ES-I3 (cell line): ENCODE results near the gene PRKCZ.
"Not testable (repeated sequence)": the region's sequence is repeated elsewhere in the genome, so short reads cannot be mapped to it uniquely, and the experiment has no call there.

Experiments used
- H3K36me3 ChIP-seq: 2 replicates; pipeline ENCODE4 v1.6.1; 2013; ENCODE audit warnings: mild to moderate bottlenecking, low read length, control low read depth, moderate library complexity; ENCODE audit not compliant: insufficient read depth
- H3K4me1 ChIP-seq: 2 replicates; pipeline ENCODE4 v1.6.1; 2013; ENCODE audit warnings: mild to moderate bottlenecking, control low read depth, low read length; ENCODE audit not compliant: insufficient read depth
- H3K9ac ChIP-seq: 2 replicates; pipeline ENCODE4 v1.6.1; 2013; ENCODE audit warnings: low read depth, mild to moderate bottlenecking, low read length, moderate library complexity
- H3K9me3 ChIP-seq: 2 replicates; pipeline ENCODE4 v1.6.1; 2013; ENCODE audit warnings: mild to moderate bottlenecking, low read length, moderate library complexity; ENCODE audit not compliant: control insufficient read depth, insufficient read depth

The PRKCZ gene

DNA sequence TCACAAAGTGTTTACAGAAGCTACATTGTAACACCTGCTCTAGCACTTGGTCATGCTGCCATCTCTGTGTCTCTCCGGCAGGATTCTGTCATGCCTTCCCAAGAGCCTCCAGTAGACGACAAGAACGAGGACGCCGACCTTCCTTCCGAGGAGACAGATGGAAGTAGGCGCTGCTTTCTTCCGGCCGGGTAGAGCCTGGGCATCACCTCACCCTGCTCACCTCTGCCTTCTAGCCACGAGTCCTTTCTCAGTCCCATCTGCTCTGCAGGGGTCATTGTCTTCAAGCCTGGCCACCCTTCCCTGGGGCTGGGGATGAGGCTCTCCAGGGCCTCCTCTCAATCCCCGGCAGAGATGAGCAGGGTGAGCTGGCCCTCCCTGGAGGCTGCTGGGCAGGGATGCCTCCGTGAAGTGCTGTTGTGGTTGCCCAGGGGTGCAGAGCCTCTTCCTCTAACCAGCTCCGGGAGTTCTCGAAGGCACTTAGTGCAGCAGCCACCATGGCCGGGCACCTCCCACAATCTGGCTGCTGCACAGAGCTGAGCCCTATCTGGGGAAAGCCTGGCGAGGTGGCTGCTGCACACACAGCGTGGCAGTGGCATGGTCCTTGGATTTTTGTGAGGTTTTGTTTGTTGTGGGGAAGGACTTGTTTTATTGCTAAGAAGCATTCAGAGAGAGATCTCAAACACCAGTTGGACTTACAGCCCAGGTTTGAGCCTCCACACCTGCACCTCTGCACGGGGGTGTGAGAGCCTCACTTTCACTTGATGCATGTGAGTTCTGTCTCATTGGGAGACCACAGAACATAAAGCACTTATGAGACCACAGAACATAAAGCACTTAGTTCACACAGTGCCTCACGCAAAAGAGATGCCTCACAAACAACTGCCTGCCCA is 96.0 kb downstream of the PRKCZ start:
- H3K9ac ChIP-seq = no peak overlapping the region
- H3K9me3 ChIP-seq = no peaks in the 10 kb centered on the region
- H3K36me3 ChIP-seq = peaks cover 7% of the 10 kb centered on the region
- H3K4me1 ChIP-seq = no peaks in the 10 kb centered on the region

DNA sequence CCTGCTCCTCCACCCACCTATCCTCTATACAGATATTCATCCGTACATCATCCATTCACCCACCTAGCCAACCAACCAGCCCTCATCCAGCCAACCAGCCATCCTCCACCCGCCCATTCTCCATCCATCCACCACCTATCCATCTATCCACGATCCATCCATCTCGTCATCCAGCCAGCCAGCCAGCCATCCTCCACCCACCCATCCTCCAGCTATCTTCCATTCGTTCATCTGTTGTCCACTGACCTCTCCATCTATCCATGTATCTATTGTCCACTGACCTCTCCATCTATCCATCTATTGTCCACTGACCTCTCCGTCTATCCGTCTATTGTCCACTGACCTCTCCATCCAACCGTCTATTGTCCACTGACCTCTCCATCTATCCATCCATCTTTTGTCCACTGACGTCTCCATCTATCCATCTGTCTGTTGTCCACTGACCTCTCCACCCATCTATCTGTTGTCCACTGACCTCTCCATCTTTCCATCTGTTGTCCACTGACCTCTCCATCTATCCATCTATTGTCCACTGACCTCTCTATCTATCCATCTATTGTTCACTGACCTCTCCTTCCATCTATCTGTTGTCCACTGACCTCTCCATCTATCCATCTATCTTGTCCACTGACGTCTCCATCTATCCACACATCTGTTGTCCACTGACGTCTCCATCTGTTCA is 96.8 kb downstream of the PRKCZ start:
- no peaks in the 10 kb centered on the region for H3K9me3 ChIP-seq
- H3K4me1 ChIP-seq = no peaks in the 10 kb centered on the region
- H3K9ac ChIP-seq = no peak overlapping the region
- peaks cover 7% of the 10 kb centered on the region for H3K36me3 ChIP-seq

GRCh38 chr1:2147869-2148268 is 97.7 kb downstream of the PRKCZ start:
- not testable (repeated sequence) for H3K9me3 ChIP-seq, H3K9ac ChIP-seq, H3K36me3 ChIP-seq, H3K4me1 ChIP-seq

DNA sequence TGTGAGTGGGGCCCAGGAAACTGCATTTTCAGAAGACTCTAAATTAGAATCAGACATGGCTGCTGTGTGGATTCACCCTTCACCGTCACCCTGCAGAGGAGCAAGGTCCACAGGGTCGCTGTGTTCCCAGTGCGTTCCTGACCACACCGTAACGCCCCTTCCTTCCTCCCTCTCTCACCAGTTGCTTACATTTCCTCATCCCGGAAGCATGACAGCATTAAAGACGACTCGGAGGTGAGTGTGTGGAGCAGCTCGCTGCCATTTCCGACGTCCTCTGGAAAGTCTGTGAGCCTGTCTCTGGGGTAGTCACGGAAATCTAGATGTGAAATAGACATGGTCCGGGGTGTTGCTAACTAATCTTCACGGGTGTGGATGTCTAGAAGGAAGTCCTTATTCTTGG is 98.5 kb downstream of the PRKCZ start:
- no peak overlapping the region for H3K9ac ChIP-seq
- no peaks in the 10 kb centered on the region for H3K4me1 ChIP-seq
- no peaks in the 10 kb centered on the region for H3K9me3 ChIP-seq
- peaks cover 7% of the 10 kb centered on the region for H3K36me3 ChIP-seq

DNA sequence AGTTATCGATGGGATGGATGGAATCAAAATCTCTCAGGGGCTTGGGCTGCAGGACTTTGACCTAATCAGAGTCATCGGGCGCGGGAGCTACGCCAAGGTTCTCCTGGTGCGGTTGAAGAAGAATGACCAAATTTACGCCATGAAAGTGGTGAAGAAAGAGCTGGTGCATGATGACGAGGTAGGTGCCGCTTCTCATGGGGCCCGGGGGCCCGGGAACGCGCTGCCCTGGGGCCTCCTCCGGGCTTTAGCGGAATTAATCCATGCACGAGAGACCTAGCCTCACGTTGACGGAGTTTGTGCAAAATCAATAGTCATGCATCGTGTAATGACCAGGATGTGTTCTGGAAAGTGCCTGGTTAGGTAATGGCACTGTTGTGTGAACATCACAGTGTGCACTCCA is 100.6 kb downstream of the PRKCZ start:
- Histone ChIP-seq H3K36me3 (peaks cover 7% of the 10 kb centered on the region), H3K9ac (no peak overlapping the region), H3K9me3 (no peaks in the 10 kb centered on the region), H3K4me1 (no peaks in the 10 kb centered on the region)

GRCh38 chr1:2151252-2151651 is 101.0 kb downstream of the PRKCZ start:
- no peaks in the 10 kb centered on the region for H3K9me3 ChIP-seq
- H3K9ac ChIP-seq = no peak overlapping the region
- H3K4me1 ChIP-seq = no peaks in the 10 kb centered on the region
- peaks cover 7% of the 10 kb centered on the region; the same call in 1 of the 2 replicates for H3K36me3 ChIP-seq

DNA sequence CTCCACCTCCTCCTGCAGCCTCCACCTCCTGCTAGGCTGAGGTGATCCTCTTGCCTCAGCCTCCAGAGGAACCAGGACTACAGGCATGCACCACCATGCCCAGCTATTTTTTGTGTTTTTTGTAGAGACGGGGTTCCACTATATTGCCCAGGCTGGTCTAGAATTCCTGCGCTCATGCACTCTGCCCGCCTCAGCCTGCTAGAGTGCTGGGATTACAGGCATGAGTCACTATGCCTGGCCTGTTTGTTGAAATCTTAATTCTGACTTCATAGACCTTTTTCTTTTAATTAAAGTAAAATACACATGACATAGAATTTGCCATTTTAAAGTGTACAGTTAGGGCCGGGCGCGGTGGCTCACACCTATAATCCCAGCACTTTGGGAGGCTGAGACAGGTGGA is 101.7 kb downstream of the PRKCZ start:
- Histone ChIP-seq H3K4me1 (no peaks in the 10 kb centered on the region), H3K9me3 (no peaks in the 10 kb centered on the region), H3K9ac (no peak overlapping the region), H3K36me3 (peaks cover 7% of the 10 kb centered on the region; the same call in 1 of the 2 replicates)

- H3K4me1 ChIP-seq = no peaks in the 10 kb centered on the region
- peaks cover 7% of the 10 kb centered on the region; the same call in 1 of the 2 replicates for H3K36me3 ChIP-seq
- no peaks in the 10 kb centered on the region for H3K9me3 ChIP-seq
These were observed 102.7 kb downstream of the PRKCZ start for GRCh38 chr1:2152954-2153353.

DNA sequence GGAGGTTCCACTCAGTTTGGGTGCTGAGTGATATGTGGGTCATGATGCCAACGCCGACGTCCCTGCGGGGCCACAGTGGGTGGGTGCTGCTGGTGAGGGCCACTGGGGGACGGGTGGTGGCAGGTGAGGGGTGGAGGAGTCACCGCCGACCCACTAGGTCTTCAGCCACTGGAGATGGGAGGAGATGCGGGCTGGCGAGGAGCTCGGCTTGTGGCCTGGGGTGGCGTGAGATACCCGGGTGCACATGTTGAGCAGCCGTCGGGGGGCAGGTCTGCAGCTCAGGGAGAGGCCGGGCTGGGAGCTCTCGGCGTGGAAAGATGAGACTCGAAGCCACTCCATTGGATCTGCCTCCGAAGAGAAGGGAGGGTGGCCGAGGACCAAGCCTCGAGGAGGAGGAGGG is 103.8 kb downstream of the PRKCZ start:
- Histone ChIP-seq H3K36me3 (no peaks in the 10 kb centered on the region; the same call in 1 of the 2 replicates), H3K9me3 (no peaks in the 10 kb centered on the region), H3K9ac (no peak overlapping the region), H3K4me1 (no peaks in the 10 kb centered on the region)

More at GRCh38 chr1:2152954-2153353, 102.7 kb downstream of the PRKCZ start:
- no peak overlapping the region for H3K9ac ChIP-seq

DNA sequence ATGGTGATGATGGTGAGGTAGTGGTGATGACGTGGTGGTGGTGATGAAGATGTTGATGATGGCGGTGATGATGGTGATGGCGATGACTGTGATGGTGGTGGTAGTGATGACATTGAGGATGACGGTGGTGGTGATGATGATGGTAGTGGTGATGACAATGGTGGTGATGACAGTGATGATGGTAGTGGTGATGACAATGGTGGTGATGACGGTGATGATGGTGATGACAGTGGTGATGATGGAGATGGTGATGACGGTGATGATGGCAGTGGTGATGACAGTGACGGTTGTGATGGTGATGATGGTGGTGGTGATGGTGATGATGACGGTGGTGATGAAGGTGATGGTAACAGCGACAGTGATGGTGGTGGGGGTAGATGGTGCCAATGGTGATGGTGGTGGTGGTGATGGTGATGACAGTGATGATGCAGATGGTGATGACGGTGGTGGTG is 105.0 kb downstream of the PRKCZ start:
- no peak overlapping the region for H3K9ac ChIP-seq
- H3K36me3 ChIP-seq = no peaks in the 10 kb centered on the region; the same call in 1 of the 2 replicates
- H3K4me1 ChIP-seq = no peaks in the 10 kb centered on the region
- no peaks in the 10 kb centered on the region for H3K9me3 ChIP-seq

- no peaks in the 10 kb centered on the region for H3K9me3 ChIP-seq
- H3K4me1 ChIP-seq = no peaks in the 10 kb centered on the region
- H3K36me3 ChIP-seq = no peaks in the 10 kb centered on the region; the same call in 1 of the 2 replicates
- no peak overlapping the region for H3K9ac ChIP-seq
These were observed 105.6 kb downstream of the PRKCZ start for GRCh38 chr1:2155788-2156187.

DNA sequence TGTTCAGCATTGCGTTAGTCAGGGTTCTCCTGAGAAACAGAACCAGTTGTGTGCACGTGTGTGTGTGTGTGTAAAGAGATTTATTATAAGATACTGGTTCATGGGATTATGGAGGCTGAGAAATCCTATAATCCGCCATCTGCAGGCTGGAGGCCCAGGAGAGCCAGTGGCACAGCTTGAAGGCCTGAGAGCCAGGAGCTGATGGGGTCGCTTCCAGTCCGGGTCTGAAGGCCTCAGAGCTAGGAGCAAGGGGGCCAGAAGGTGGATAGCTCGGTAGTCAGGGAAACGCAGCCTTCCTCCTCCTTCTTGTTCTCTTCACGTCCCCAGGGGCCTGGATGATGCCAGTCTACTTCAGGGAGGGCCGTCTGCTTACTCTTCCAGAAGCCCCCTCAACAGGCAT is 106.7 kb downstream of the PRKCZ start:
- H3K9me3 ChIP-seq = no peaks in the 10 kb centered on the region
- H3K4me1 ChIP-seq = no peaks in the 10 kb centered on the region
- H3K9ac ChIP-seq = no peak overlapping the region
- no peaks in the 10 kb centered on the region; the same call in 1 of the 2 replicates for H3K36me3 ChIP-seq

DNA sequence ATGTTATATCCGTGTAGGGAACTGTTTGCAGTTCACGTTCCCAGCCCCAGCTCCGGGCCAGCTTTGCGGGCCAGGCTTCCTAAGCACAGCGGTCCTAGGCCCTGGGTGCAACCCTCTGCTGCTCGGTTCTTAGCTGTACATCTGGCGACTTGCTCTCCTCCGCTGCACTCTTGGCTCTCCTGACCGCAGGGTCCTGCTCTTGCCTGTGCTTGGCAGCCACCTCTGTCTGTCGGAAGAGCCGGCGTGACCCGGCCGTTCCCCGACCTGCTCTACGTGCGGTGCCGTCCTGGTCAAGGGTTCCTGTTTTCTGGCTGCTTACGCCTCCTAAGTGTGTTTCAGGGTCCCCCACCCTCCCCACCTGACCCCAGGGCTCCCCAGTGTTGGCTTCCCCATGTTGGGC is 107.6 kb downstream of the PRKCZ start:
- no peaks in the 10 kb centered on the region; the same call in 1 of the 2 replicates for H3K36me3 ChIP-seq
- H3K9ac ChIP-seq = no peak overlapping the region
- no peaks in the 10 kb centered on the region for H3K9me3 ChIP-seq
- H3K4me1 ChIP-seq = no peaks in the 10 kb centered on the region

GRCh38 chr1:2158272-2158671 is 108.1 kb downstream of the PRKCZ start:
- Histone ChIP-seq H3K9me3 (no peaks in the 10 kb centered on the region), H3K4me1 (no peaks in the 10 kb centered on the region), H3K36me3 (no peaks in the 10 kb centered on the region; the same call in 1 of the 2 replicates), H3K9ac (no peak overlapping the region)

- Histone ChIP-seq H3K9me3 (no peaks in the 10 kb centered on the region), H3K9ac (no peak overlapping the region), H3K36me3 (no peaks in the 10 kb centered on the region; the same call in 1 of the 2 replicates), H3K4me1 (no peaks in the 10 kb centered on the region)
These were observed 108.9 kb downstream of the PRKCZ start for GRCh38 chr1:2159124-2159523.
